ENCODE results near the gene EXOG. TPM values are rescaled to one million over a fixed set of nuclear protein-coding genes. Genes with fewer than 3 reads are reported as not detected.

The EXOG gene
- total RNA-seq, 2 experiments from 2014 or later: 11.7 to 13.0 TPM

Other genes with a start within 250 kb of the EXOG start
- under 1 TPM in 1 of 2 experiments, not detected in 1; 0.12 TPM for gene SLC22A13, start 230.5 kb upstream of the EXOG start, total RNA-seq
- not detected for gene SLC22A14, start 214.0 kb upstream of the EXOG start, total RNA-seq
- 1 to 10 TPM; 4.8 to 4.9 TPM for gene XYLB, start 149.6 kb upstream of the EXOG start, total RNA-seq
- gene ACVR2B, start 42.5 kb upstream of the EXOG start, total RNA-seq: 1 to 10 TPM; 7.1 to 7.8 TPM
- under 1 TPM; 0.12 to 0.34 TPM for gene SCN5A, start 153.3 kb downstream of the EXOG start, total RNA-seq